HepG2 (cell line): ENCODE results near the gene S1PR5. TPM values are rescaled to one million over a fixed set of nuclear protein-coding genes. Genes with fewer than 3 reads are reported as not detected.
"Not testable (repeated sequence)": the region's sequence is repeated elsewhere in the genome, so short reads cannot be mapped to it uniquely, and the experiment has no call there.

Source experiments
- ATAC-seq: fragments of 200-7000 bp; cut with Tn5 transposase; 3 replicates; pipeline ENCODE4 v1.9.1; 2020; ENCODE audit warnings: mild to moderate bottlenecking, moderate library complexity
- BruUV-seq: library from RNA; stranded (reverse); fragments of 400-500 nt; replicated peaks from 2 replicates; lab custom pipeline; 2021; lab: Mats Ljungman, UMichigan
- CTCF ChIA-PET: fragments of 300-600 bp; formaldehyde crosslinking; extraction: SDS; loops from one replicate; lab custom pipeline; 2021; ENCODE audit warnings: low total read pairs, inconsistent platforms, low intra/inter-chr PET ratio; lab: Yijun Ruan, JAX
- POLR2A ChIA-PET: fragments of 350-600 bp; sonication (Branson Sonifier 250); formaldehyde crosslinking; loops from one replicate; lab custom pipeline; 2020; ENCODE audit warnings: antibody characterized with exemption, inconsistent platforms; lab: Yijun Ruan, JAX
- DNase-seq: peaks from one replicate; pipeline ENCODE4 v3.0.0-alpha.2; 2015; ENCODE audit warnings: low spot score
- FAIRE-seq: peaks from 3 replicates; lab custom pipeline; 2011; peaks lifted over from hg19 to GRCh38; lab: Jason Lieb, UNC
- H2AFZ ChIP-seq: one replicate; pipeline ENCODE4 v1.6.1; 2011; ENCODE audit warnings: low read length, inconsistent platforms
- H3K27ac ChIP-seq: fragments of 300-600 bp; 3 replicates; pipeline ENCODE4 v1.8.0; 2011; ENCODE audit warnings: mixed run types, mild to moderate bottlenecking, mixed read lengths, low read length, inconsistent platforms; ENCODE audit not compliant: insufficient read depth; ENCODE audit errors: extremely low read length
- H3K27me3 ChIP-seq, 2 experiments: fragments of 200-600 bp in 1 of 2; 2 replicates in 1 of 2; 3 replicates in 1 of 2; pipeline versions ENCODE4 v1.6.0 to v1.8.0; 2011; ENCODE audit warnings: low read length in 2 of 2, mild to moderate bottlenecking in 2 of 2, moderate library complexity in 2 of 2, inconsistent platforms in 1 of 2; ENCODE audit not compliant: insufficient read depth in 2 of 2, control insufficient read depth in 1 of 2
- H3K36me3 ChIP-seq, 2 experiments: fragments of 200-600 bp in 1 of 2; replicated peaks in 1 of 2; 2 replicates in 1 of 2; 3 replicates in 1 of 2; pipeline versions ENCODE4 v1.5.1 to v1.8.0; 2011; ENCODE audit warnings: low read length in 2 of 2, inconsistent platforms in 1 of 2; ENCODE audit not compliant: insufficient read depth in 2 of 2, control insufficient read depth in 1 of 2
- H3K4me1 ChIP-seq: 2 replicates; pipeline ENCODE4 v1.5.1; 2012; ENCODE audit warnings: low read length, inconsistent platforms; ENCODE audit not compliant: insufficient read depth
- H3K4me2 ChIP-seq: 2 replicates; pipeline ENCODE4 v1.6.0; 2011; ENCODE audit warnings: low read depth, low read length, inconsistent platforms
- H3K4me3 ChIP-seq, 3 experiments: fragments of 200-600 bp in 1 of 3; sonication (generic), shearing (Covaris generic) in 1 of 3; replicated peaks in 1 of 3; 2 replicates each; pipeline ENCODE4 v1.5.1; 2011 to 2016; ENCODE audit warnings: low read length in 3 of 3, inconsistent platforms in 2 of 3, low read depth in 2 of 3, mild to moderate bottlenecking in 2 of 3, control low read depth in 1 of 3, mixed read lengths in 1 of 3; ENCODE audit not compliant: insufficient read depth in 1 of 3
- H3K79me2 ChIP-seq: one replicate; pipeline ENCODE4 v1.6.1; 2011; ENCODE audit warnings: low read length, inconsistent platforms; ENCODE audit not compliant: insufficient read depth
- H3K9ac ChIP-seq: 2 replicates; pipeline ENCODE4 v1.6.0; 2011; ENCODE audit warnings: mild to moderate bottlenecking, low read depth, low read length, inconsistent platforms; ENCODE audit not compliant: insufficient read depth
- H3K9me3 ChIP-seq: 2 replicates; pipeline ENCODE4 v1.5.1; 2012; ENCODE audit warnings: mild to moderate bottlenecking, low read length
- H4K20me1 ChIP-seq: 2 replicates; pipeline ENCODE4 v1.6.0; 2011; ENCODE audit warnings: inconsistent platforms, mild to moderate bottlenecking, low read length, moderate library complexity; ENCODE audit not compliant: insufficient read depth
- KLF16 ChIP-seq, 2 experiments: sonication (generic) in 1 of 2; formaldehyde crosslinking in 1 of 2; IDR thresholded peaks; 2 replicates each; pipeline versions ENCODE4 v1.6.1 to v1.8.0; 2016 to 2023; ENCODE audit warnings: missing genetic modification reagents in 2 of 2, missing compliant biosample characterization in 1 of 2
- SRY ChIP-seq: sonication (generic); formaldehyde crosslinking; IDR thresholded peaks from 2 replicates; pipeline ENCODE4 v1.8.0; 2022; ENCODE audit warnings: mild to moderate bottlenecking, missing genetic modification reagents
- ZNF12 ChIP-seq: sonication (generic); formaldehyde crosslinking; IDR thresholded peaks from 2 replicates; pipeline ENCODE4 v1.5.0; 2020; ENCODE audit warnings: missing genetic modification reagents
- WGBS: methylation state at CpG from one replicate; pipeline ENCODE4 v1.1.6; 2017; ENCODE audit warnings: low lambda C conversion rate; 5-methylcytosine and 5-hydroxymethylcytosine counted together
- in situ Hi-C: cut with HindIII; loops from 2 replicates; pipeline ENCODE4 v1.10.0; 2017; ENCODE audit warnings: low pct_unique_long_range_greater_than_20kb; ENCODE audit not compliant: extremely low pct_ligation_motif_present
- intact Hi-C: fragments of 100-400 bp; cut with micrococcal nuclease; formaldehyde crosslinking; loops from one replicate; pipeline ENCODE4 v1.10.0; 2022; ENCODE audit not compliant: unreplicated experiment
- polyA plus RNA-seq, 8 experiments: library from polyadenylated mRNA; depleted of rRNA in 3 of 8; stranded (reverse) in 7 of 8; unstranded in 1 of 8; fragments of >200 nt; fragmentation: Illumina TruSeq in 4 of 8; extraction: Trizol in 4 of 8; gene quantifications; 2 replicates each; pipeline versions ENCODE4 v1.2.1 to v1.2.3, GENCODE V29; 2011 to 2016; ENCODE audit warnings: low read depth in 4 of 8, missing spikeins in 1 of 8, mixed read lengths in 1 of 8; ENCODE audit not compliant: insufficient read depth in 1 of 8
- total RNA-seq, 5 experiments: library from RNA; depleted of rRNA; stranded (reverse); fragments of >200 nt; fragmentation: Illumina TruSeq; extraction: Trizol; gene quantifications; 2 replicates each; pipeline ENCODE4 v1.2.3, GENCODE V29; 2016; ENCODE audit warnings: low read depth in 1 of 5

S1PR5 gene
- total and polyA plus RNA-seq, 2 of the 13 experiments (the other 11 are each of a cell fraction or from before 2014, with no cell fraction given), result 0.04 TPM; not detected in 1

DNA sequence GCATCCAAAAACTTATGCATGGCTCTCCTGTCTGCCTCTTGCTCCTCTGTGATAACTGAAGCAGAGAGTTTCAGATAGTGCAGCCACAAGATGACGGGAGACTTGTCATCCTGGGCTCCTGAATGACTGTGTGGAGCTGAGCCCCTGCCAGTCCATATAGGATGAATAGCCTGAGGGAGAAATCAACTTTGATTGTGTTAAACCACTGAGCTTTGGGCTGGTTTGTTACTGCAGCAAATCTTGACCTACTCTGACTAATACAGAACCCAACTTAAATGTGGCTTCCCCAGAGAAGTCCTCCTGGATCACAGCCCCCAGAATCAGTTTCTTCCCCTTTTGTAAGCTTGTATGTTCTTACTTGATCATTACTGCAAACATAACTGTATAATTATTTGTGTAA, 15.2 kb upstream of the S1PR5 start:
- DNase-seq (no peak), ATAC-seq (no peak), FAIRE-seq (no peak)
- no peak for TF ChIP-seq SRY
- peak; percentile 99 for TF ChIP-seq ZNF12
- TF ChIP-seq KLF16 (CRISPR knock-in tag; IDR thresholded peaks at IDR 0.05), result no peak
- Histone ChIP-seq H3K79me2 (no peaks in the 10 kb centered on the region), H2AFZ (no peak overlapping the region), H3K4me1 (peaks cover 20% of the 10 kb centered on the region; the same call in 1 of the 2 replicates), H3K36me3 (no peaks in the 10 kb centered on the region), H3K9ac (no peak overlapping the region), H3K27me3 (peaks cover 1 to 5% of the 10 kb centered on the region in 2 experiments; a peak in 1 of 5 replicates), H3K4me2 (no peak overlapping the region), H3K4me3 (no peak overlapping the region), H4K20me1 (no peaks in the 10 kb centered on the region), H3K27ac (no peak overlapping the region), H3K9me3 (no peaks in the 10 kb centered on the region)
- POLR2A ChIA-PET, result no interaction called here
- no TSS peak for BruUV-seq
- CTCF ChIA-PET, result no interaction called here
- 71% methylated on average over 1 of the region's 1 CpG for WGBS
- in situ Hi-C loops (no loop called here), intact Hi-C loops (no loop called here)

DNA sequence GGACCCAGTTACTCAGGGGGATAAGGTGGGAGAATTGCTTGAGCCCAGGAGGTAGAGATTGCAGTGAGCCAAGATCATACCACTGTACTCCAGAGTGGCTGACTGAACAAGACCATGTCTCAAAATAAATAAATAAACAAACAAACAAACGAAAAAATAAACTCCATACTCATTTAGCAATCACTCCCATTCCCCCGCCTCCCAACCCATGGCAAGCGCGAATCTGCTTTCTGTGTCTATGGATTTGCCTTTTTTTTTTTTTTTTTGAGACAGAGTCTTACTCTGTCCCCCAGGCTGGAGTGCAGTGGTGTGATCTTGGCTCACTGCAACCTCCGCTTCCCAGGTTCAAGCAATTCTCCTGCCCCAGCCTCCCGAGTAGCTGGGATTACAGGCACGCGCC, 9.6 kb upstream of the S1PR5 start:
- in situ Hi-C loops, H3K79me2 ChIP-seq, H3K27ac ChIP-seq, H3K36me3 ChIP-seq, H3K4me2 ChIP-seq, POLR2A ChIA-PET, H2AFZ ChIP-seq, H4K20me1 ChIP-seq, ATAC-seq, intact Hi-C loops, FAIRE-seq, H3K9ac ChIP-seq, DNase-seq, CTCF ChIA-PET, H3K9me3 ChIP-seq, H3K4me3 ChIP-seq, H3K27me3 ChIP-seq, BruUV-seq: not testable (repeated sequence)
- H3K4me1 ChIP-seq, result peaks cover 15% of the 10 kb centered on the region
- WGBS, result 47% methylated on average over 8 of the region's 8 CpGs
